HepG2 (cell line): ENCODE results near the gene DELE1. TPM values are rescaled to one million over a fixed set of nuclear protein-coding genes. Genes with fewer than 3 reads are reported as not detected.

ENCODE experiments used
- ARNT2 ChIP-seq: sonication (generic); formaldehyde crosslinking; IDR thresholded peaks from 2 replicates; pipeline ENCODE4 v1.8.0; 2022; ENCODE audit warnings: mild to moderate bottlenecking, low read depth, missing genetic modification reagents, moderate library complexity
- FOSL1 ChIP-seq: sonication (generic); formaldehyde crosslinking; IDR thresholded peaks from 2 replicates; pipeline ENCODE4 v1.9.0; 2021; ENCODE audit warnings: missing genetic modification reagents, borderline replicate concordance
- FOXA1 ChIP-seq, 2 experiments: fragments of 450-650 bp in 1 of 2; sonication (generic) in 1 of 2; formaldehyde crosslinking in 1 of 2; IDR thresholded peaks; 2 replicates each; pipeline versions ENCODE4 v1.4.0 to v1.6.1; 2016 to 2020; ENCODE audit warnings: missing genetic modification reagents in 1 of 2
- GATAD1 ChIP-seq: IDR thresholded peaks from 2 replicates; pipeline ENCODE4 v1.6.1; 2016; ENCODE audit warnings: missing genetic modification reagents, missing compliant biosample characterization
- SIN3A ChIP-seq: IDR thresholded peaks from 2 replicates; pipeline ENCODE4 v1.6.1; 2011; ENCODE audit warnings: low read depth, mild to moderate bottlenecking, control low read depth, low read length, borderline replicate concordance
- ZBTB10 ChIP-seq: sonication (generic); formaldehyde crosslinking; IDR thresholded peaks from 2 replicates; pipeline ENCODE4 v1.4.0; 2020; ENCODE audit warnings: missing genetic modification reagents, borderline replicate concordance
- ZBTB26 ChIP-seq: IDR thresholded peaks from 2 replicates; pipeline ENCODE4 v1.6.1; 2016; ENCODE audit warnings: missing compliant biosample characterization, missing genetic modification reagents, borderline replicate concordance
- ZC3H13 ChIP-seq: sonication (generic); formaldehyde crosslinking; IDR thresholded peaks from 2 replicates; pipeline ENCODE4 v1.8.1; 2023; ENCODE audit warnings: mild to moderate bottlenecking, missing genetic modification reagents, moderate library complexity
- ZNF230 ChIP-seq: sonication (generic); formaldehyde crosslinking; IDR thresholded peaks from 2 replicates; pipeline ENCODE4 v1.4.0; 2020; ENCODE audit warnings: mild to moderate bottlenecking, missing genetic modification reagents
- ZNF251 ChIP-seq: sonication (generic); formaldehyde crosslinking; IDR thresholded peaks from 2 replicates; pipeline ENCODE4 v1.9.0; 2021; ENCODE audit warnings: mild to moderate bottlenecking, missing genetic modification reagents
- ZNF788 ChIP-seq: sonication (generic); formaldehyde crosslinking; IDR thresholded peaks from 2 replicates; pipeline ENCODE4 v1.5.0; 2020; ENCODE audit warnings: mild to moderate bottlenecking, missing genetic modification reagents, borderline replicate concordance
- polyA plus RNA-seq, 8 experiments: library from polyadenylated mRNA; depleted of rRNA in 3 of 8; stranded (reverse) in 7 of 8; unstranded in 1 of 8; fragments of >200 nt; fragmentation: Illumina TruSeq in 4 of 8; extraction: Trizol in 4 of 8; gene quantifications; 2 replicates each; pipeline versions ENCODE4 v1.2.1 to v1.2.3, GENCODE V29; 2011 to 2016; ENCODE audit warnings: low read depth in 4 of 8, missing spikeins in 1 of 8, mixed read lengths in 1 of 8; ENCODE audit not compliant: insufficient read depth in 1 of 8
- total RNA-seq, 5 experiments: library from RNA; depleted of rRNA; stranded (reverse); fragments of >200 nt; fragmentation: Illumina TruSeq; extraction: Trizol; gene quantifications; 2 replicates each; pipeline ENCODE4 v1.2.3, GENCODE V29; 2016; ENCODE audit warnings: low read depth in 1 of 5
- TF ChIP-seq, protein P1 (sequence below): IDR thresholded peaks from 2 replicates; pipeline ENCODE4 v1.4.0; 2020; ENCODE audit warnings: mild to moderate bottlenecking, missing genetic modification reagents
- TF ChIP-seq, protein P2 (sequence below), 2 experiments: sonication (generic) in 1 of 2; formaldehyde crosslinking in 1 of 2; IDR thresholded peaks; 2 replicates each; pipeline versions ENCODE4 v1.4.0 to v1.6.1; 2016 to 2020; ENCODE audit warnings: borderline replicate concordance in 1 of 2, low read depth in 1 of 2, mild to moderate bottlenecking in 1 of 2, missing genetic modification reagents in 1 of 2

Gene DELE1
- total and polyA plus RNA-seq, 2 of the 13 experiments (the other 11 are each of a cell fraction or from before 2014, with no cell fraction given), result 57.5 to 90.3 TPM

DNA sequence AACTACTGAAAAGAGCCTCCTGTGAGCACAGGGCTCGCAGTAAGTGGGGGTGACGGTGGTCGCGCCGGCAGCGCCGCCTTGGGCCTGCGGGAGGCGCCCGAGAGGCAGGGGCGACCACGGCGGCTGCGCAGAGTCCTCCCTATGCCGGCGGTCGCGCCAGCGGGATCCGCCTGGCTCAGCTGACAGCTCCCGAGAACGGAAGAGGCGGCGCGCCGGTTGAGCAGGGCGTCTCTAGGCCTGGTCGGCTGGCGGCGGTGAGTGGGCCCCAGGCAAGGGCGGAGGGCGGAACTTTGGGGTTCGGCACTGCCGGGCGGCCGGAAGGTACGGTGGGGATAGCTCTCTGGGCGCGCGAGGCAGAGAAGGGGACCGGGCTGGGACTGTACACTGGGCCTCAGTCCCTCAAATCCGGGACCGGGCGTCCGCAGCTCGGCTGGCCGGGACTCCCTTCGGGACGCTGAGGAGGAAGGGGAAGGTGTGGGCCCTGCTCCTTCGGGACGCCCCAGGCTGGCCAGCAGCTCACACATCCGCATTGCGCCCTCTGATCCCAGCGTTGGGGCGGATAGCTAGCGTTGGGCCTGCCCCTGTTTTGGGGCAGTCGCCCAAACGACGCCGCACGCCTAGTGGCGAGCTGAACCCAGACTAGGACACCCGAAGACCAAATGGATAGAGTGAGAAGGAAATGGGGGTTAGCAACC lies 45.4 kb downstream of the DELE1 start, which contains the start of gene RNF14 (continued):
- TF ChIP-seq, protein P1, sequence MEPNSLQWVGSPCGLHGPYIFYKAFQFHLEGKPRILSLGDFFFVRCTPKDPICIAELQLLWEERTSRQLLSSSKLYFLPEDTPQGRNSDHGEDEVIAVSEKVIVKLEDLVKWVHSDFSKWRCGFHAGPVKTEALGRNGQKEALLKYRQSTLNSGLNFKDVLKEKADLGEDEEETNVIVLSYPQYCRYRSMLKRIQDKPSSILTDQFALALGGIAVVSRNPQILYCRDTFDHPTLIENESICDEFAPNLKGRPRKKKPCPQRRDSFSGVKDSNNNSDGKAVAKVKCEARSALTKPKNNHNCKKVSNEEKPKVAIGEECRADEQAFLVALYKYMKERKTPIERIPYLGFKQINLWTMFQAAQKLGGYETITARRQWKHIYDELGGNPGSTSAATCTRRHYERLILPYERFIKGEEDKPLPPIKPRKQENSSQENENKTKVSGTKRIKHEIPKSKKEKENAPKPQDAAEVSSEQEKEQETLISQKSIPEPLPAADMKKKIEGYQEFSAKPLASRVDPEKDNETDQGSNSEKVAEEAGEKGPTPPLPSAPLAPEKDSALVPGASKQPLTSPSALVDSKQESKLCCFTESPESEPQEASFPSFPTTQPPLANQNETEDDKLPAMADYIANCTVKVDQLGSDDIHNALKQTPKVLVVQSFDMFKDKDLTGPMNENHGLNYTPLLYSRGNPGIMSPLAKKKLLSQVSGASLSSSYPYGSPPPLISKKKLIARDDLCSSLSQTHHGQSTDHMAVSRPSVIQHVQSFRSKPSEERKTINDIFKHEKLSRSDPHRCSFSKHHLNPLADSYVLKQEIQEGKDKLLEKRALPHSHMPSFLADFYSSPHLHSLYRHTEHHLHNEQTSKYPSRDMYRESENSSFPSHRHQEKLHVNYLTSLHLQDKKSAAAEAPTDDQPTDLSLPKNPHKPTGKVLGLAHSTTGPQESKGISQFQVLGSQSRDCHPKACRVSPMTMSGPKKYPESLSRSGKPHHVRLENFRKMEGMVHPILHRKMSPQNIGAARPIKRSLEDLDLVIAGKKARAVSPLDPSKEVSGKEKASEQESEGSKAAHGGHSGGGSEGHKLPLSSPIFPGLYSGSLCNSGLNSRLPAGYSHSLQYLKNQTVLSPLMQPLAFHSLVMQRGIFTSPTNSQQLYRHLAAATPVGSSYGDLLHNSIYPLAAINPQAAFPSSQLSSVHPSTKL, result peak; percentile 69
- peak; percentile 60; the same call in 1 of the 2 replicates for TF ChIP-seq SIN3A
- TF ChIP-seq ZBTB10 (CRISPR knock-in tag), result peak; percentile 97
- TF ChIP-seq ZNF251, result no peak
- peak; percentile 72 for TF ChIP-seq ZC3H13 (CRISPR knock-in tag)
- TF ChIP-seq ZNF788 (CRISPR knock-in tag), result peak; percentile 76; the same call in 1 of the 2 replicates
- TF ChIP-seq ARNT2 (CRISPR knock-in tag), result peak; percentile 91
- no peak for TF ChIP-seq FOXA1 (IDR thresholded peaks at IDR 0.05)
- TF ChIP-seq FOXA1 (CRISPR knock-in tag; IDR thresholded peaks at IDR 0.05), result 0 out of 2 replicates have a peak, but pooled peaks have one; percentile 7
- TF ChIP-seq GATAD1, result peak; percentile 79
- peak; percentile 64; the same call in 1 of the 2 replicates for TF ChIP-seq ZNF230 (CRISPR knock-in tag)
- TF ChIP-seq ZBTB26 (CRISPR knock-in tag), result peak; percentile 67; the same call in 1 of the 2 replicates
- no peak for TF ChIP-seq FOSL1 (CRISPR knock-in tag)
- TF ChIP-seq, protein P2, sequence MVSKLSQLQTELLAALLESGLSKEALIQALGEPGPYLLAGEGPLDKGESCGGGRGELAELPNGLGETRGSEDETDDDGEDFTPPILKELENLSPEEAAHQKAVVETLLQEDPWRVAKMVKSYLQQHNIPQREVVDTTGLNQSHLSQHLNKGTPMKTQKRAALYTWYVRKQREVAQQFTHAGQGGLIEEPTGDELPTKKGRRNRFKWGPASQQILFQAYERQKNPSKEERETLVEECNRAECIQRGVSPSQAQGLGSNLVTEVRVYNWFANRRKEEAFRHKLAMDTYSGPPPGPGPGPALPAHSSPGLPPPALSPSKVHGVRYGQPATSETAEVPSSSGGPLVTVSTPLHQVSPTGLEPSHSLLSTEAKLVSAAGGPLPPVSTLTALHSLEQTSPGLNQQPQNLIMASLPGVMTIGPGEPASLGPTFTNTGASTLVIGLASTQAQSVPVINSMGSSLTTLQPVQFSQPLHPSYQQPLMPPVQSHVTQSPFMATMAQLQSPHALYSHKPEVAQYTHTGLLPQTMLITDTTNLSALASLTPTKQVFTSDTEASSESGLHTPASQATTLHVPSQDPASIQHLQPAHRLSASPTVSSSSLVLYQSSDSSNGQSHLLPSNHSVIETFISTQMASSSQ (IDR thresholded peaks at IDR 0.05; ENCODE audit: low read depth), result no peak
- TF ChIP-seq, protein P2 (CRISPR knock-in tag; IDR thresholded peaks at IDR 0.05; ENCODE audit: borderline replicate concordance), result peak; percentile 77
